ENCODE measurements around the gene NELL1.
"Not testable (repeated sequence)": the region's sequence is repeated elsewhere in the genome, so short reads cannot be mapped to it uniquely, and the experiment has no call there.

Gene NELL1

GRCh38 chr11:21132146-21132720 is 462.8 kb downstream of the NELL1 start:
- DNase-seq: no peak

GRCh38 chr11:21133244-21133643 is 463.9 kb downstream of the NELL1 start:
- no peak for DNase-seq

GRCh38 chr11:21133722-21134121 is 464.3 kb downstream of the NELL1 start:
- DNase-seq: no peak

GRCh38 chr11:21137803-21138202 is 468.4 kb downstream of the NELL1 start:
- no peak for DNase-seq

DNA sequence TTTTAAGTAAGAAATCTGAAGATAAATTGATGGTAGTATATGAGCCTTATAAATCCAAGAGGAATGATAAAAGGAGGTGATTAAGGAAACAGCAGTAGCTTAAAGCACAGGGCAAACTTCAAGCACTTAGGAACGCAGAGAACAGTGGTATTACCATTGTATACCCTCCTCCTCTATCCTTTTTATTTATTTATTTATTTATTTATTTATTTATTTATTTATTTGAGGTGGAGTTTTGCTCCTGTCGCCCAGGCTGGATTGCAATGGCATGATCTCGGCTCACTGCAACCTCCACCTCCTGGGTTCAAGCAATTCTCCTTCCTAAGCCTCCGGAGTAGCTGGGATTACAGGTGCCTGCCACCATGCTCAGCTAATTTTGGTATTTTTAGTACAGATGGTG is 472.2 kb downstream of the NELL1 start:
- not testable (repeated sequence) for DNase-seq

DNA sequence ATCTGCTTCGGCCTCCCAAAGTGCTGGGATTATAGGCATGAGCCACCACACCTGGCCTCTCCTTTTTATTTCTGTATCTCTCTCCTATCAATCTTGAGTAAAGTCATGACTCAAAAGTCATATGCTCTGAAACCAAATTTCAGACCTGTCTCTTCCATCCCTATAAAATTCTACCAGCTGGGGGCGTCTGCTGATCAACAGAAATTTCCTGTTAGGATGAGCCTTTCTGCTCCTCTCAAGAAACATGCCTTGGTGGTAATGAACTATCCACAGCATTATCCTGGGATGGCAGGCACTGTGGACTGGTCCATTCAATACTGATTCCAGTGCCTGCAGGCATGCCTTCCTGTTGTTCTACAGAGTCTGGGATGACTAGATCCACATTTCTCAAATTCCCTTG is 472.6 kb downstream of the NELL1 start:
- no peak for DNase-seq

GRCh38 chr11:21144531-21144930 is 475.1 kb downstream of the NELL1 start:
- DNase-seq: no peak

- DNase-seq: no peak
Measured at GRCh38 chr11:21148376-21148775, 479.0 kb downstream of the NELL1 start.

- DNase-seq: no peak
Measured at GRCh38 chr11:21160140-21160539, 490.8 kb downstream of the NELL1 start.

DNA sequence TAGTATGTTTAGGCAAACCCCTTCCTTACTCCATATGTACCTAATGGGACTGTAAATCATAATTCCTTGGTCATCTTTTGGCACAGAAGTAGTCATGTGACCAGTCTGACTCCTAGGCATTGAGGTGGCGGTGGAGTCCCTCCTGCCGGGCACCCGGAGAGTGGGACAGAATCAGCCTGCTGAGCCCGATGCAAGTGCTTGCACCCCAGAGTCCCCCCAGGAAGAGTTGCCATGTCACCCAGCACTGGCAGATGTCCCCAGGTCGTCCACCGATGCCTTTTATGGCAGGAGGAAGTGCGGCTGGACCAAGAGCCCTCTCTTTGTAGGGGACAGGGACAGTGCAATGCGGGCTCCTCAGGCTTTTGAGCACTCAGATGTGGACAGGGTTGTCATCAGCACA is 500.3 kb downstream of the NELL1 start:
- DNase-seq: no peak

- no peak for DNase-seq
Measured at GRCh38 chr11:21173476-21173875, 504.1 kb downstream of the NELL1 start.

DNA sequence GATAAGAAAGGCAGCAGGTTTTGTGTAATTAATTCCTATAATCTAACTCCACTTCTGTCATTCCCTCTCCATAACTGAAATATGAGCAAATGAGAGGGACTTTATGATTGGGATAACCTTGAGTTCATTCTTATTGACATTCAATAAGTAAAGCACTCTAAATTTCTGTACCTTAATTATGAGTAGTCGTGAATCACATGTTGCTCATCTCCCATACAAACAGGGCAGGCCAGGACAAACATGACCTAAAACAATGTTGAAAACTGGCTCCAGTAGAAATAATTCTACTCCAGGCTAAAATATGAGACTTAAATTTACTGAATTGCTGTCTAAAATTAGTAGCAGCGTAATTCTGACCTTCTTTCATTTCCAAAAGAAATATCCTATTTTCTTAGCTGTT is 505.4 kb downstream of the NELL1 start:
- no peak for DNase-seq

DNA sequence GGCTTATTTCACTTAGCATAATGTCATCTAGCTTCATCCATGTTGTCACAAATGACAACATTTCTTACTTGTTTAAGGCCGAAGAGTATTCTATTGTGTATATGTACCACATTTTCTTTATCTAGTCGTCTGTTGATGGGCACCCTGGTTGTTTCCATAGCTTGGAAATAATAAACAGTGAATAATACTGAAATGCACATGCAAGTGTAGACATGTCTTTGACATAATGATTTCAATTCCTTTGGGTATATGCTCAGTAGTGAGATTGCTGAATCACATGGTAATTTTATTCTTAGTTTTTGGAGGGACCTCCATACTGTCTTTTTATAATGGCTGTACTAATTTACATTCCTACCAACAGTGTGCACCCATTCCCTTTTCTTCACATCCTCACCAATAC is 508.0 kb downstream of the NELL1 start:
- no peak for DNase-seq

DNA sequence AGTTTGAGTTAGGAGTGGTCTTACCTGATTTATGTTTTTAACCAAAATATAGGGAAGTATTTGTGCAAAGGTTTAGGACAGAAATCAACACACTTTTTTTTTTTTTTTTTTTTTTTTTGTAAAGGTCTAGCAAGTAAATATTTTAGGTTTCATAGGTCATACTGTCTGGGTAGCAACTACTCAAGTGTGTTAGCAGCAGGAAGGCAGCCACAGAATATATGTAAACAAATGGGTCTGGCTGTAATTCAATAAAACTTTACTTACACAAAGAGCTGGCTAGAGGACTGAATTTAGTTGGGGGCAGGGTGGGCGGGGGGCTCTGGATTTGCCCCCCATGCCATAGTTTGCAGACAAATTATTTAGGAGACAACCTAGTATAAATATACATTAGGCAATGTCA is 510.4 kb downstream of the NELL1 start:
- no peak for DNase-seq

GRCh38 chr11:21180182-21180581 is 510.8 kb downstream of the NELL1 start:
- DNase-seq: no peak

GRCh38 chr11:21185959-21186358 is 516.6 kb downstream of the NELL1 start:
- no peak for DNase-seq

DNA sequence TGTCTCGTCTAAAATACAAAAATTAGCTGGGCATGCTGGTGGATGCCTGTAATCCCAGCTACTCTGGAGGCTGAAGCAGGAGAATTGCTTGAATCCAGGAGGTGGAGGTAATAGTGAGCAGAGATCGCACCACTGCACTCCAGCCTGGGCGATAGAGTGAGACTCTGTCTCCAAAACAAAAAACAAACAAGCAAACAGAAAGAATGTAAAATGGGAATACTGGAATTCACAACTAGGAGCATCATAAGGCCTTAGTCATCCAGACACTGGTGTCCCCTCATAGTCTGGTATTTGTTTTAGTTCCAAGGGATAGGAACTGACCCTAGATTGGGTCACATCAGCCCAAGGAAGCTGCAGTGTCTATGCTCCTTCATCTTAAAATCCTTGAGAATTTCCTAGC is 520.8 kb downstream of the NELL1 start:
- no peak for DNase-seq

DNA sequence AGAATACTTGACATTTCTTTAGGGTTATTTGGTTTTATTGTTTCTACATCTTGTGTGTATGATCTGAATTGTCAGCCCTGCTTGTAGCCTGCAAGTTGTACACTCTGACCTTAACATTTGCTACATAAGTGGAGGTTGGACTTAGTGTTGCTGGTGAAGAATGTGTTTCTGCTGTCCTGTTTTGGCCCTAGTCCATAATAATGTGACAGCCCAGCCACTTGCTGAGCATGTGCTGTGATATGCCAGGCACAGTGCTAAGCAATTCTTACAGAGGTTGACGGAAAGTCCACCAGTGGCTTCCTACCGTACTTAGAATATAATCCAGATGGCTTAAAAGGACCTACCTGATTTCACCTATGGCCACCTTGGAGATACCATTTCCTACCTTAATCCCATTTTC is 526.6 kb downstream of the NELL1 start:
- no peak for DNase-seq

- no peak for DNase-seq
Measured at GRCh38 chr11:21198498-21198897, 529.1 kb downstream of the NELL1 start.

- no peak for DNase-seq
Measured at GRCh38 chr11:21205205-21205604, 535.8 kb downstream of the NELL1 start.

- DNase-seq: no peak
Measured at GRCh38 chr11:21225860-21226259, 556.5 kb downstream of the NELL1 start.

GRCh38 chr11:21229224-21229623 is 559.8 kb downstream of the NELL1 start:
- no peak for DNase-seq

GRCh38 chr11:21250196-21250595 is 580.8 kb downstream of the NELL1 start:
- no peak for DNase-seq

- DNase-seq: no peak
Measured at GRCh38 chr11:21254055-21254454, 584.7 kb downstream of the NELL1 start.

DNA sequence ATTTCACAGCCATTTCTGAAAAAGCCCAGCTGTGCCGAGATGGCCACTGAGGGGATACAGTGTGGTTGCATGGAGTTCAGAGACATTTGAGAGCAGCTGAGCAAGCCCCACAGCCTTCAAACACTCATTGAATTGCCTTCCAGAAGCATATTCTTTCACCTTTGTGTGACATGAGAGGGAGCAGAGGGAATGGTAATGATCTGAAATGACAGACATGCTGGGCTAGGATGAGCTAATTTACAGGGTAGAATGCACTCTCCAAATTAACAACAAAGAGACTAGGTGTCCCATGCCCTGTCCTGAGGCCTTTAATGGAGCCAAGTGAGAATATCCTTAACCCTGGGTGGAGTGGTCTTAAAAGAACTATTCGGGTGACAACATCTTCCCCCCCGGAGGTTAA is 585.4 kb downstream of the NELL1 start:
- no peak for DNase-seq

DNA sequence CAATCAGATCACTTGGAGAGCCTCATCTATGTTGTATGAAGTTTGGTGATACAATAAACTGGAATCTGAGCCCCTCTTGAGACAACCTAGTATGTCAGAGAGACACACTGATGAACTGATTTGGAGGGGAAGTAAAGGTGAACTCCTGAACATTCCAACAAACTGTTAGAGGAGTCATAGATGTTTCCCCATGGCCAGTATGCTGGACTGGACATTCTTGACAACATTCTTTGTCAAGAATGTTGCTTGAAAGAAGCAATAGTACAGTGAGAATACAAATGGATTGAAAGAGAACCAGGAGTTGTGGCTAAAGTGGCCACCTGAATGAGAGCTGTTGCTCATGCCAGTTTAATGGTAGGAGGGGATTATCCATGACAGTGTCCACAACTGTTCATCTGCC is 588.1 kb downstream of the NELL1 start:
- DNase-seq: no peak

Data from activated naive CD4-positive, alpha-beta T cell (primary cell).